NT2/D1 (cell line): ENCODE measurements around the gene SRPK2.

Experiments used
- SUZ12 ChIP-seq: IDR thresholded peaks from 2 replicates; pipeline ENCODE4 v1.6.1; 2011; ENCODE audit not compliant: insufficient read length, insufficient read depth; ENCODE audit errors: extremely low read depth
- YY1 ChIP-seq: IDR thresholded peaks from 2 replicates; pipeline ENCODE4 v1.6.1; 2011; ENCODE audit not compliant: insufficient read length, insufficient read depth
- ZNF274 ChIP-seq: IDR thresholded peaks from 2 replicates; pipeline ENCODE4 v1.6.1; 2011; ENCODE audit warnings: mild to moderate bottlenecking, low read depth, low read length

GRCh38 chr7:105354383-105354782, 34.3 kb downstream of the SRPK2 start:
- TF ChIP-seq ZNF274 (no peak), YY1 (no peak), SUZ12 (no peak)
